ENCODE results near the gene TMED4. TPM values are rescaled to one million over a fixed set of nuclear protein-coding genes. Genes with fewer than 3 reads are reported as not detected.

TMED4 gene
- total and polyA plus RNA-seq, 2 of the 13 experiments (the other 11 are each of a cell fraction or from before 2014, with no cell fraction given): 81.4 to 109 TPM

DNA sequence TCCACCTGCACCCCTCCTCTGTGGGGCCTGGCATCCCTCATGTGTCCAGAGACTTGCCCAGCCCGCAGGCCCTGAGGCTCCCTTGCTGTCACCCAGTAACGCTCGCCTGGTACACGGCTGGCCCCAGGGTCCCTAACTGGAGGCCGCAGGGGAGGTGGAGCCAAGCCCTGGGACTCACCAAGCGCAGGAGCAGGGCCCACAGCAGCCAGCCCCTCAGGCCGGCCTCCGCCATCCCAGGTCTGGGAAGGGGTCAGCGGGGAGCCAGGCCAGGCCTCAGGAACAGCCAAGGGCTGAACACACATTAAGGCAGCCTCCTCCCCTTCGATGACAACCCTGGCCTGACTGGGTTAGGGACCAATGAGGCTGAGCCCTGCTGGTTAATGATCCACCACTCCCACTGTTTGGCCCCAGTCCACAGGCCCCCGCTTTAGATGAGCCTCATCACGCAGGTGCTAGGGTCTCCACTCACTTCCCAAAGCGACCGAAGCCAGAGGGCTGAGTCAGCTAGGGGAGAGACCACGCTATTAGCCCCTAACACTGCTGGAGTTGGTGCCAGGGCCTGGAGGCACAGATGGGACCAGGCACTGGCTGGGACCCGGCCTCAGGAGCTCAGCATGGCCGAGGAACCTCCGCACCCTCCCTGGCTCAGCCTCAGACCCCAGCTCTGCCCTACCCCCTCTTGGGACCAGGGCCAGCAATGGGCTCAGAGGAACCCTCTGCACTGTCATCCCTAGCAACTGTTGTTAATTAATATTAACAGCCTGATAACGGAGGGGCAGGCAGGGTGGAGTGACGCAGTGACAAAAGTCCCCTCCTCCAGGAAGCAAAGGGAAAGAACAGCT lies 40.8 kb downstream of the TMED4 start, which contains the start of gene NPC1L1 (continued):
- TF ChIP-seq SALL2 (CRISPR knock-in tag; IDR thresholded peaks at IDR 0.05) (peak; percentile 93), GPN1 (CRISPR knock-in tag; IDR thresholded peaks at IDR 0.05; ENCODE audit: borderline replicate concordance) (no peak), KMT2B (CRISPR knock-in tag; IDR thresholded peaks at IDR 0.05) (peak; percentile 79), SKI (IDR thresholded peaks at IDR 0.05; ENCODE audit: partially characterized antibody) (peak; percentile 10), SATB2 (CRISPR knock-in tag; IDR thresholded peaks at IDR 0.05) (no peak), ZNF251 (CRISPR knock-in tag; IDR thresholded peaks at IDR 0.05) (no peak), JUNB (CRISPR knock-in tag; IDR thresholded peaks at IDR 0.05; ENCODE audit: borderline replicate concordance) (no peak), ZNF468 (CRISPR knock-in tag; IDR thresholded peaks at IDR 0.05) (0 out of 2 replicates have a peak, but pooled peaks have one; percentile 15), POLR2A (IDR thresholded peaks at IDR 0.05; ENCODE audit: insufficient read depth in 1 of 2, low read depth in 2 of 2, low read length in 2 of 2) (peak in 1 of 2 experiments; percentile 96; a peak in 2 of 4 replicates), ZNF235 (CRISPR knock-in tag; IDR thresholded peaks at IDR 0.05; ENCODE audit: borderline replicate concordance) (0 out of 2 replicates have a peak, but pooled peaks have one; percentile 82), TARDBP (CRISPR knock-in tag; IDR thresholded peaks at IDR 0.05) (peak; percentile 54), ZNF260 (CRISPR knock-in tag; IDR thresholded peaks at IDR 0.05; ENCODE audit: borderline replicate concordance, low read depth) (no peak), STAG1 (CRISPR knock-in tag; IDR thresholded peaks at IDR 0.05) (no peak; the same call in 1 of the 2 replicates)
- TF ChIP-seq, protein P1, sequence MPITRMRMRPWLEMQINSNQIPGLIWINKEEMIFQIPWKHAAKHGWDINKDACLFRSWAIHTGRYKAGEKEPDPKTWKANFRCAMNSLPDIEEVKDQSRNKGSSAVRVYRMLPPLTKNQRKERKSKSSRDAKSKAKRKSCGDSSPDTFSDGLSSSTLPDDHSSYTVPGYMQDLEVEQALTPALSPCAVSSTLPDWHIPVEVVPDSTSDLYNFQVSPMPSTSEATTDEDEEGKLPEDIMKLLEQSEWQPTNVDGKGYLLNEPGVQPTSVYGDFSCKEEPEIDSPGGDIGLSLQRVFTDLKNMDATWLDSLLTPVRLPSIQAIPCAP (CRISPR knock-in tag; IDR thresholded peaks at IDR 0.05; ENCODE audit: low read depth): no peak
- TF ChIP-seq, protein P2, sequence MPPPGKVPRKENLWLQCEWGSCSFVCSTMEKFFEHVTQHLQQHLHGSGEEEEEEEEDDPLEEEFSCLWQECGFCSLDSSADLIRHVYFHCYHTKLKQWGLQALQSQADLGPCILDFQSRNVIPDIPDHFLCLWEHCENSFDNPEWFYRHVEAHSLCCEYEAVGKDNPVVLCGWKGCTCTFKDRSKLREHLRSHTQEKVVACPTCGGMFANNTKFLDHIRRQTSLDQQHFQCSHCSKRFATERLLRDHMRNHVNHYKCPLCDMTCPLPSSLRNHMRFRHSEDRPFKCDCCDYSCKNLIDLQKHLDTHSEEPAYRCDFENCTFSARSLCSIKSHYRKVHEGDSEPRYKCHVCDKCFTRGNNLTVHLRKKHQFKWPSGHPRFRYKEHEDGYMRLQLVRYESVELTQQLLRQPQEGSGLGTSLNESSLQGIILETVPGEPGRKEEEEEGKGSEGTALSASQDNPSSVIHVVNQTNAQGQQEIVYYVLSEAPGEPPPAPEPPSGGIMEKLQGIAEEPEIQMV (CRISPR knock-in tag; IDR thresholded peaks at IDR 0.05; ENCODE audit: low read depth): peak; percentile 73
- TF ChIP-seq, protein P3, sequence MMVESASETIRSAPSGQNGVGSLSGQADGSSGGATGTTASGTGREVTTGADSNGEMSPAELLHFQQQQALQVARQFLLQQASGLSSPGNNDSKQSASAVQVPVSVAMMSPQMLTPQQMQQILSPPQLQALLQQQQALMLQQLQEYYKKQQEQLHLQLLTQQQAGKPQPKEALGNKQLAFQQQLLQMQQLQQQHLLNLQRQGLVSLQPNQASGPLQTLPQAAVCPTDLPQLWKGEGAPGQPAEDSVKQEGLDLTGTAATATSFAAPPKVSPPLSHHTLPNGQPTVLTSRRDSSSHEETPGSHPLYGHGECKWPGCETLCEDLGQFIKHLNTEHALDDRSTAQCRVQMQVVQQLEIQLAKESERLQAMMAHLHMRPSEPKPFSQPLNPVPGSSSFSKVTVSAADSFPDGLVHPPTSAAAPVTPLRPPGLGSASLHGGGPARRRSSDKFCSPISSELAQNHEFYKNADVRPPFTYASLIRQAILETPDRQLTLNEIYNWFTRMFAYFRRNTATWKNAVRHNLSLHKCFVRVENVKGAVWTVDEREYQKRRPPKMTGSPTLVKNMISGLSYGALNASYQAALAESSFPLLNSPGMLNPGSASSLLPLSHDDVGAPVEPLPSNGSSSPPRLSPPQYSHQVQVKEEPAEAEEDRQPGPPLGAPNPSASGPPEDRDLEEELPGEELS (CRISPR knock-in tag; IDR thresholded peaks at IDR 0.05): peak; percentile 19; the same call in 1 of the 2 replicates
- TF ChIP-seq, protein P4, sequence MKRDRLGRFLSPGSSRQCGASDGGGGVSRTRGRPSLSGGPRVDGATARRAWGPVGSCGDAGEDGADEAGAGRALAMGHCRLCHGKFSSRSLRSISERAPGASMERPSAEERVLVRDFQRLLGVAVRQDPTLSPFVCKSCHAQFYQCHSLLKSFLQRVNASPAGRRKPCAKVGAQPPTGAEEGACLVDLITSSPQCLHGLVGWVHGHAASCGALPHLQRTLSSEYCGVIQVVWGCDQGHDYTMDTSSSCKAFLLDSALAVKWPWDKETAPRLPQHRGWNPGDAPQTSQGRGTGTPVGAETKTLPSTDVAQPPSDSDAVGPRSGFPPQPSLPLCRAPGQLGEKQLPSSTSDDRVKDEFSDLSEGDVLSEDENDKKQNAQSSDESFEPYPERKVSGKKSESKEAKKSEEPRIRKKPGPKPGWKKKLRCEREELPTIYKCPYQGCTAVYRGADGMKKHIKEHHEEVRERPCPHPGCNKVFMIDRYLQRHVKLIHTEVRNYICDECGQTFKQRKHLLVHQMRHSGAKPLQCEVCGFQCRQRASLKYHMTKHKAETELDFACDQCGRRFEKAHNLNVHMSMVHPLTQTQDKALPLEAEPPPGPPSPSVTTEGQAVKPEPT (CRISPR knock-in tag; IDR thresholded peaks at IDR 0.05; ENCODE audit: low read depth): no peak
- TF ChIP-seq, protein P5, sequence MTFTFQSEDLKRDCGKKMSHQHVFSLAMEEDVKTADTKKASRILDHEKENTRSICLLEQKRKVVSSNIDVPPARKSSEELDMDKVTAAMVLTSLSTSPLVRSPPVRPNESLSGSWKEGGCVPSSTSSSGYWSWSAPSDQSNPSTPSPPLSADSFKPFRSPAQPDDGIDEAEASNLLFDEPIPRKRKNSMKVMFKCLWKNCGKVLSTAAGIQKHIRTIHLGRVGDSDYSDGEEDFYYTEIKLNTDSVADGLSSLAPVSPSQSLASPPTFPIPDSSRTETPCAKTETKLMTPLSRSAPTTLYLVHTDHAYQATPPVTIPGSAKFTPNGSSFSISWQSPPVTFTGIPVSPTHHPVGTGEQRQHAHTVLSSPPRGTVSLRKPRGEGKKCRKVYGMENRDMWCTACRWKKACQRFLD (CRISPR knock-in tag; IDR thresholded peaks at IDR 0.05; ENCODE audit: borderline replicate concordance): peak; percentile 96
- TF ChIP-seq, protein P6, sequence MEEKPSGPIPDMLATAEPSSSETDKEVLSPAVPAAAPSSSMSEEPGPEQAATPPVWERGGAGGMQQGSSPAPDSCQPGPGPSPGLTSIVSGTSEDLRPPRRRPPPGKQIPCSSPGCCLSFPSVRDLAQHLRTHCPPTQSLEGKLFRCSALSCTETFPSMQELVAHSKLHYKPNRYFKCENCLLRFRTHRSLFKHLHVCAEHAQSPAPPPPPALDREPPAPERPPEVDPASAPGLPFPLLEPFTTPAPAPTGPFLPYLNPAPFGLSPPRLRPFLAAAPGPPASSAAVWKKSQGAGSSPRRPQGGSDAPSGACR (CRISPR knock-in tag; IDR thresholded peaks at IDR 0.05): no peak
- TF ChIP-seq, protein P7, sequence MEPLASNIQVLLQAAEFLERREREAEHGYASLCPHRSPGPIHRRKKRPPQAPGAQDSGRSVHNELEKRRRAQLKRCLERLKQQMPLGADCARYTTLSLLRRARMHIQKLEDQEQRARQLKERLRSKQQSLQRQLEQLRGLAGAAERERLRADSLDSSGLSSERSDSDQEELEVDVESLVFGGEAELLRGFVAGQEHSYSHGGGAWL (CRISPR knock-in tag; IDR thresholded peaks at IDR 0.05): peak; percentile 89
